ENCODE data around the gene ORM2. TPM values are rescaled to one million over a fixed set of nuclear protein-coding genes. Genes with fewer than 3 reads are reported as not detected.

ORM2 gene
- total RNA-seq, 3 donors from 2014 or later (not counting 1 experiment from before 2014, with no cell fraction given), result not detected

DNA sequence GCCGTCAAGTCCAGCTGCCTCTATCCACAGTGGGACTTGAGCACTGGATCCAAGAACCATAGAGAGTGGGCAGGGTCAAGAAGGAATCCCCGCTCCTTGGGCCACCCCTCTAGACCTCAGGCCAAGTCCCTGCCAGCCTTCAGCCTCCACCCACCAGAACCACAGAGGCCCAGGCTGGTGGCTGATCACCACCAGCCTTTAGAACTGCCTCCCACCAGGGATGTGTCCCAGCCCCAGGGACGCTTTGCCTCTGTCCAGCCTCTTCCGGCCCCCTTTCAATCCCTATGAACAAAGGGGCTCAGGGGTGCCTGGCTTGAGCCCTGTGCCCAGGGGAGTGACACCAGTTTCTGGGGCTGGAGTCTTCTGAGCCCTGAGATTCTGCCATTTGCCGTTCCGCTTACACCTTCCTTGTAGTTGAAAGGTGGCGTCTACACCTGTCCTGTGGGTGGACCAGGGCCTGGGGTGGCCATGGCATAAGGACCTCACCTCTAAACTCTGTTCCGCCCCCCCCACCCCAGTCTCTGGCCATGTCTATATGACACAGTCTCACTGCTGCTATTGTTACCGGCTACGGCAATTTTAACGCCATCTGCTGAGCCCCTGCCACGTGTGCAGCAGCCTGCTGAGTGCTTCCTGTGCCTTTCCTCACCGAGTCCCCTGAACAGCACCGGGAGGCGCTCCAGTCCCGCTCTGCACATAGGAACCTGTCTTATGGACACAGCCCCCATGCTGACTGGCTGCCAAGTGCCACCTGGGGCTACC lies 42.5 kb upstream of the ORM2 start:
- no peak overlapping the region for H3K27ac Mint-ChIP-seq
- H3K4me1 ChIP-seq (ENCODE audit: control insufficient read depth, insufficient read depth, low read length), result peaks cover 3% of the 10 kb centered on the region
- H3K36me3 Mint-ChIP-seq, result no peaks in the 10 kb centered on the region
- intact Hi-C loops (cut with micrococcal nuclease), result no loop called here
- H3K4me3 ChIP-seq (ENCODE audit: low read length), result no peak overlapping the region
- 83% methylated on average over 16 of the region's 16 CpGs for WGBS (ENCODE audit: insufficient coverage)
- ATAC-seq (no peak), DNase-seq (no peak)
- H3K4me1 Mint-ChIP-seq, result peaks cover 0 to 5% of the 10 kb centered on the region in 2 donors
- H3K27me3 Mint-ChIP-seq (ENCODE audit: low read depth in 2 of 2), result peaks cover 8 to 9% of the 10 kb centered on the region in 2 donors
- H3K4me3 Mint-ChIP-seq, result no peak overlapping the region
- no peaks in the 10 kb centered on the region for H3K9me3 ChIP-seq (ENCODE audit: control insufficient read depth, insufficient read depth, low read length)
- H3K27ac ChIP-seq (ENCODE audit: low read length), result no peak overlapping the region
- no peaks in the 10 kb centered on the region for H3K27me3 ChIP-seq (ENCODE audit: control insufficient read depth, insufficient read depth, low read length)
- TF ChIP-seq, protein P1, sequence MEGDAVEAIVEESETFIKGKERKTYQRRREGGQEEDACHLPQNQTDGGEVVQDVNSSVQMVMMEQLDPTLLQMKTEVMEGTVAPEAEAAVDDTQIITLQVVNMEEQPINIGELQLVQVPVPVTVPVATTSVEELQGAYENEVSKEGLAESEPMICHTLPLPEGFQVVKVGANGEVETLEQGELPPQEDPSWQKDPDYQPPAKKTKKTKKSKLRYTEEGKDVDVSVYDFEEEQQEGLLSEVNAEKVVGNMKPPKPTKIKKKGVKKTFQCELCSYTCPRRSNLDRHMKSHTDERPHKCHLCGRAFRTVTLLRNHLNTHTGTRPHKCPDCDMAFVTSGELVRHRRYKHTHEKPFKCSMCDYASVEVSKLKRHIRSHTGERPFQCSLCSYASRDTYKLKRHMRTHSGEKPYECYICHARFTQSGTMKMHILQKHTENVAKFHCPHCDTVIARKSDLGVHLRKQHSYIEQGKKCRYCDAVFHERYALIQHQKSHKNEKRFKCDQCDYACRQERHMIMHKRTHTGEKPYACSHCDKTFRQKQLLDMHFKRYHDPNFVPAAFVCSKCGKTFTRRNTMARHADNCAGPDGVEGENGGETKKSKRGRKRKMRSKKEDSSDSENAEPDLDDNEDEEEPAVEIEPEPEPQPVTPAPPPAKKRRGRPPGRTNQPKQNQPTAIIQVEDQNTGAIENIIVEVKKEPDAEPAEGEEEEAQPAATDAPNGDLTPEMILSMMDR (IDR thresholded peaks at IDR 0.05), result no peak
- H3K9me3 Mint-ChIP-seq, result no peaks in the 10 kb centered on the region
- H3K36me3 ChIP-seq (ENCODE audit: control insufficient read depth, insufficient read depth, low read length), result no peaks in the 10 kb centered on the region

DNA sequence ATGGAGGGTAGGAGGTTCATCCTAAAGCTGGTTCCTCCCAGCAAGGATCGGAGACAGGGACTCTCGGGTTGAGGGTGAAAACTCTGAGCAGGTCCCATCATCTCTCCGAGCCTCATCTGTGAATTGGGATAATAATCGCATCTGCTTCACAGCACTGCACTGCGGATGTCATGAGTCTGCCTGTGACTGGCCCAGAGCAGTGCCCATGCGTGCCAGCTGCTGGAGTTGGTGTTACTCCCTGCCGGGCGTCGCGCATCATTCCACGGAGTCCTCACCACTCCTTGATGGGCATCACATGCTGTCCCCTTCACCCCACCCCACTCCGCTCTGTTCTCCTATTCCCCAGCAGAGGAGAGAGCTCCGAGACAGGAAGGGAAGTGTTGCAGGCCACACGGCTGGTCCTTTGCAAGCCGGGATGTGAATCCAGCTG lies 41.9 kb upstream of the ORM2 start:
- H3K36me3 Mint-ChIP-seq, result no peaks in the 10 kb centered on the region

DNA sequence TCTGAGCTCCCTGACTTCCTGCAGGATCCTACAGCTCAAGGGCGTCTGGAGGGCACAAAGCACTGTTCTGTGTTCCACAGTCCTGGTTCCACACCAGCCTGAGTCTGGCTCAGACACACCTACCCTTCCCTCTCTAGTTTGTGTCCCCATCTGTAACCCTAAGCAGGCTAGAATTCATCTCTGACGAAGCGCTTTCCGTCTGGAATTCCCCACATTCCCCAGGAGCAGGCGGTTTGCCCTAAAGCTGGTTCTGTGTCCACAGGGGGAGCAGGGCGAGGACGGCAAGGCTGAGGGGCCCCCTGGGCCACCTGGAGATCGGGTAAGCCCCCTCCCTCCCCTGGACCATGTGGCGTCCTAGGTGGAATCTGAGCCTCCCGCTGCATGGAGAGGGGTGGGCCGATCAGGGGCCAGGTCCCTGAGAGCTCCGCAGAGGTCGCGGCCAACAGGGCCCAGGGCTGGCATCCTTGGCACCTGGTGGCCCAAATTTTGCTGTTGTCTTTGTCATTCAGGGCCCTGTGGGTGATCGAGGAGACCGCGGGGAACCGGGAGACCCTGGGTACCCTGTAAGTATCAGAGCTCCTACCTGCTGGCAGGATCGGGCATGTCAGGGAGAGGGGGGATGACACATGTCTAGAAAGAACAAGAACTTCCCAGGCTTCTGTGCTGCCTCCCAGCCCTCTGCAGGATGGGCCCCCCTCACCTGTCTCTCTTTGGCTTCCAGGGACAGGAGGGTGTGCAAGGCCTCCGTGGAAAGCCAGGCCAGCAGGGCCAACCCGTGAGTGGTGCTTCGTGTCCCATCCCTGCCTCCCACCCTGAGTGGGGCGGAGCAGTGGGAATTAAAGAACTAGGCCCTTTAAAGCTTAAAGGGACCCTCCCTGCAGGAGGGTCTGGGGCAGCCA lies 41.2 kb upstream of the ORM2 start:
- DNase-seq (no peak), ATAC-seq (no peak)
- Histone ChIP-seq H3K27me3 (ENCODE audit: control insufficient read depth, insufficient read depth, low read length) (no peaks in the 10 kb centered on the region), H3K9me3 (ENCODE audit: control insufficient read depth, insufficient read depth, low read length) (no peaks in the 10 kb centered on the region), H3K4me1 (ENCODE audit: control insufficient read depth, insufficient read depth, low read length) (peaks cover 3% of the 10 kb centered on the region), H3K4me3 (ENCODE audit: low read length) (no peak overlapping the region), H3K27ac (ENCODE audit: low read length) (no peak overlapping the region), H3K36me3 (ENCODE audit: control insufficient read depth, insufficient read depth, low read length) (no peaks in the 10 kb centered on the region)
- Mint-ChIP-seq H3K36me3 (peaks cover 5% of the 10 kb centered on the region), H3K4me1 (peaks cover 0 to 5% of the 10 kb centered on the region in 2 donors), H3K27me3 (ENCODE audit: low read depth in 2 of 2) (peaks cover 15 to 20% of the 10 kb centered on the region in 2 donors), H3K4me3 (no peak overlapping the region), H3K9me3 (no peaks in the 10 kb centered on the region), H3K27ac (no peak overlapping the region)
- TF ChIP-seq, protein P1 (IDR thresholded peaks at IDR 0.05), result no peak
- 86% methylated on average over 23 of the region's 23 CpGs for WGBS (ENCODE audit: insufficient coverage)
- intact Hi-C loops (cut with micrococcal nuclease), result no loop called here

More for the DNA sequence above, 41.9 kb upstream of the ORM2 start:
- Histone ChIP-seq H3K4me1 (ENCODE audit: control insufficient read depth, insufficient read depth, low read length) (peaks cover 3% of the 10 kb centered on the region), H3K9me3 (ENCODE audit: control insufficient read depth, insufficient read depth, low read length) (no peaks in the 10 kb centered on the region), H3K27ac (ENCODE audit: low read length) (no peak overlapping the region), H3K36me3 (ENCODE audit: control insufficient read depth, insufficient read depth, low read length) (no peaks in the 10 kb centered on the region), H3K27me3 (ENCODE audit: control insufficient read depth, insufficient read depth, low read length) (no peaks in the 10 kb centered on the region), H3K4me3 (ENCODE audit: low read length) (no peak overlapping the region)
- TF ChIP-seq, protein P1 (IDR thresholded peaks at IDR 0.05), result no peak
- Mint-ChIP-seq H3K4me3 (no peak overlapping the region), H3K27ac (no peak overlapping the region), H3K4me1 (peaks cover 0 to 5% of the 10 kb centered on the region in 2 donors), H3K9me3 (no peaks in the 10 kb centered on the region), H3K27me3 (ENCODE audit: low read depth in 2 of 2) (peaks cover 12 to 13% of the 10 kb centered on the region in 2 donors)
- DNase-seq (no peak), ATAC-seq (no peak)
- intact Hi-C loops (cut with micrococcal nuclease), result no loop called here
- 90% methylated on average over 15 of the region's 15 CpGs for WGBS (ENCODE audit: insufficient coverage)

Measured in natural killer cell (primary cell).